Prostate gland (tissue), 2 donors: ENCODE results near the gene DUS3L. TPM values are rescaled to one million over a fixed set of nuclear protein-coding genes. Genes with fewer than 3 reads are reported as not detected.

Experiments used
- DNase-seq: peaks from one replicate; pipeline ENCODE4 v3.0.0-alpha.2; 2019; ENCODE audit warnings: low spot score
- H3K27ac ChIP-seq, 2 donors: fragments of 200-600 bp; sonication (generic); 2 replicates each; pipeline ENCODE4 v1.5.1; 2017 to 2019
- H3K27me3 ChIP-seq: fragments of 200-600 bp; sonication (generic); replicated peaks from 2 replicates; pipeline ENCODE4 v1.5.1; 2019; ENCODE audit not compliant: insufficient read depth
- H3K36me3 ChIP-seq, 2 donors: fragments of 200-600 bp; sonication (generic); 1 replicate in 1 of 2; 2 replicates in 1 of 2; pipeline versions ENCODE4 v1.5.1 to v1.8.1; 2017 to 2019
- H3K4me1 ChIP-seq: fragments of 200-600 bp; sonication (generic); replicated peaks from 2 replicates; pipeline ENCODE4 v1.5.1; 2019
- H3K4me3 ChIP-seq, 2 donors: fragments of 200-600 bp; sonication (generic); 2 replicates each; pipeline ENCODE4 v1.5.1; 2017 to 2019
- H3K9me3 ChIP-seq: fragments of 200-600 bp; sonication (generic); 2 replicates; pipeline ENCODE4 v1.5.1; 2017
- CTCF ChIP-seq, 4 experiments: fragments of 200-600 bp in 2 of 4; fragments of 450-650 bp in 2 of 4; sonication (generic) in 2 of 4; IDR thresholded peaks; 1 replicate in 3 of 4; 2 replicates in 1 of 4; pipeline ENCODE4 v1.5.1; 2016 to 2019; ENCODE audit warnings: antibody characterized with exemption in 4 of 4, mild to moderate bottlenecking in 2 of 4, moderate library complexity in 2 of 4
- POLR2A ChIP-seq: fragments of 450-650 bp; IDR thresholded peaks from one replicate; pipeline ENCODE4 v1.6.1; 2016; ENCODE audit warnings: antibody characterized with exemption, mild to moderate bottlenecking
- POLR2AphosphoS5 ChIP-seq: sonication (generic); formaldehyde crosslinking; IDR thresholded peaks from one replicate; pipeline ENCODE4 v1.6.1; 2017; ENCODE audit warnings: antibody characterized with exemption
- WGBS: methylation state at CpG from one replicate; pipeline ENCODE4 v1.1.5; 2018; 5-methylcytosine and 5-hydroxymethylcytosine counted together
- intact Hi-C: fragments of 100-400 bp; cut with DNase I; formaldehyde crosslinking; loops from one replicate; pipeline ENCODE4 v1.14.2; 2022
- total RNA-seq, 2 donors: library from RNA; depleted of rRNA; stranded (reverse); fragments of >200 nt; gene quantifications; one replicate each; pipeline ENCODE4 v1.1.0, GENCODE V29; 2016

The DUS3L gene
- total RNA-seq, 2 donors from 2014 or later = 43.8 to 57.5 TPM

GRCh38 chr19:5832527-5833216 is 41.7 kb upstream of the DUS3L start:
- Histone ChIP-seq H3K4me3 (no peak overlapping the region), H3K27ac (no peak overlapping the region), H3K4me1 (no peaks in the 10 kb centered on the region), H3K27me3 (no peaks in the 10 kb centered on the region), H3K9me3 (no peaks in the 10 kb centered on the region), H3K36me3 (no peaks in the 10 kb centered on the region)
- TF ChIP-seq POLR2AphosphoS5 (no peak), CTCF (IDR thresholded peaks at IDR 0.05) (no peak), POLR2A (no peak)
- intact Hi-C loops = no loop called here
- DNase-seq = no peak
- WGBS = 86% methylated on average over 6 of the region's 6 CpGs

- intact Hi-C loops = no loop called here
- no peak for DNase-seq
- Histone ChIP-seq H3K4me1 (no peaks in the 10 kb centered on the region), H3K9me3 (no peaks in the 10 kb centered on the region), H3K4me3 (no peak overlapping the region), H3K27me3 (no peaks in the 10 kb centered on the region), H3K27ac (no peak overlapping the region), H3K36me3 (no peaks in the 10 kb centered on the region)
- 90% methylated on average over 13 of the region's 22 CpGs for WGBS
- TF ChIP-seq POLR2A = no peak
- TF ChIP-seq CTCF (IDR thresholded peaks at IDR 0.05) = no peak
- TF ChIP-seq POLR2AphosphoS5 = no peak
These were observed 41.1 kb upstream of the DUS3L start for GRCh38 chr19:5832061-5832460.

- intact Hi-C loops = no loop called here
These were observed 40.2 kb upstream of the DUS3L start for GRCh38 chr19:5831159-5831558.

GRCh38 chr19:5829567-5830310 is 38.8 kb upstream of the DUS3L start:
- Histone ChIP-seq H3K4me3 (no peak overlapping the region), H3K4me1 (no peaks in the 10 kb centered on the region), H3K36me3 (no peaks in the 10 kb centered on the region), H3K9me3 (no peaks in the 10 kb centered on the region), H3K27me3 (no peaks in the 10 kb centered on the region), H3K27ac (peak overlapping the region in 1 of 2 donors; percentile 49)
- intact Hi-C loops = loop anchor here (2.0 kb wide), 2 partner anchors 25 to 63 kb away; partner anchors contain the start of gene NRTN
- TF ChIP-seq POLR2A (no peak), CTCF (IDR thresholded peaks at IDR 0.05) (no peak)
- no peak for DNase-seq
- WGBS = 63% methylated on average over 31 of the region's 34 CpGs

More at GRCh38 chr19:5831159-5831558, 40.2 kb upstream of the DUS3L start:
- Histone ChIP-seq H3K36me3 (no peaks in the 10 kb centered on the region), H3K27ac (no peak overlapping the region), H3K4me1 (no peaks in the 10 kb centered on the region), H3K4me3 (no peak overlapping the region), H3K27me3 (no peaks in the 10 kb centered on the region), H3K9me3 (no peaks in the 10 kb centered on the region)
- WGBS = 92% methylated on average over 5 of the region's 9 CpGs
- TF ChIP-seq CTCF (IDR thresholded peaks at IDR 0.05) (no peak), POLR2A (no peak), POLR2AphosphoS5 (no peak)
- no peak for DNase-seq
